HG03571 (cell line): ENCODE measurements around the gene MICAL3.

Experiments
- ATAC-seq: cut with Tn5 transposase; IDR thresholded peaks from one replicate; pipeline ENCODE4 v1.9.1; 2021; ENCODE audit not compliant: unreplicated experiment

MICAL3 gene

GRCh38 chr22:17917490-17917983 lies 106.8 kb downstream of the MICAL3 start:
- ATAC-seq: no peak

GRCh38 chr22:17916226-17916889 lies 108.0 kb downstream of the MICAL3 start:
- ATAC-seq: no peak

GRCh38 chr22:17915676-17916075 lies 108.7 kb downstream of the MICAL3 start:
- ATAC-seq: no peak

GRCh38 chr22:17915188-17915587 lies 109.2 kb downstream of the MICAL3 start:
- no peak for ATAC-seq

- ATAC-seq: no peak
These were observed 109.9 kb downstream of the MICAL3 start for GRCh38 chr22:17914474-17914873.

- ATAC-seq: no peak
These were observed 110.5 kb downstream of the MICAL3 start for GRCh38 chr22:17913801-17914347.

- no peak for ATAC-seq
These were observed 111.2 kb downstream of the MICAL3 start for GRCh38 chr22:17912945-17913721.

- no peak for ATAC-seq
These were observed 112.5 kb downstream of the MICAL3 start for GRCh38 chr22:17911887-17912286.

- no peak for ATAC-seq
These were observed 113.1 kb downstream of the MICAL3 start for GRCh38 chr22:17911312-17911705.

- no peak for ATAC-seq
These were observed 113.6 kb downstream of the MICAL3 start for GRCh38 chr22:17910561-17911311.

GRCh38 chr22:17907748-17908051 lies 116.7 kb downstream of the MICAL3 start:
- ATAC-seq: no peak

GRCh38 chr22:17906978-17907747 lies 117.2 kb downstream of the MICAL3 start:
- ATAC-seq: no peak

- no peak for ATAC-seq
These were observed 118.9 kb downstream of the MICAL3 start for GRCh38 chr22:17905445-17905844.

- no peak for ATAC-seq
These were observed 120.6 kb downstream of the MICAL3 start for GRCh38 chr22:17903564-17904295.

GRCh38 chr22:17902960-17903359 lies 121.4 kb downstream of the MICAL3 start:
- ATAC-seq: no peak

- no peak for ATAC-seq
These were observed 126.0 kb downstream of the MICAL3 start for GRCh38 chr22:17898375-17898774.

- ATAC-seq: no peak
These were observed 126.5 kb downstream of the MICAL3 start for GRCh38 chr22:17897858-17898257.

- no peak for ATAC-seq
These were observed 126.9 kb downstream of the MICAL3 start for GRCh38 chr22:17897426-17897825.

- ATAC-seq: no peak
These were observed 127.8 kb downstream of the MICAL3 start for GRCh38 chr22:17896586-17896985.

- ATAC-seq: no peak
These were observed 130.3 kb downstream of the MICAL3 start for GRCh38 chr22:17893900-17894535.
